Spleen (tissue), 7 donors: Measurements from ENCODE around the gene FBXL13.

Source experiments
- POLR2A ChIP-seq, 3 donors: fragments of 450-650 bp; IDR thresholded peaks; one replicate each; pipeline ENCODE4 v1.5.1; 2017; ENCODE audit warnings: antibody characterized with exemption in 3 of 3, mild to moderate bottlenecking in 1 of 3
- POLR2AphosphoS5 ChIP-seq, 3 donors: sonication (generic); formaldehyde crosslinking; IDR thresholded peaks; one replicate each; pipeline ENCODE4 v1.5.1; 2017; ENCODE audit warnings: antibody characterized with exemption in 3 of 3
- TF ChIP-seq, protein P1 (sequence below), 11 experiments: fragments of 200-600 bp in 7 of 11; fragments of 450-650 bp in 4 of 11; sonication (generic) in 4 of 11; IDR thresholded peaks in 8 of 11; conservative IDR thresholded peaks in 3 of 11; 1 replicate in 7 of 11; 2 replicates in 4 of 11; pipeline versions ENCODE4 v1.4.0 to v1.8.0; 2016 to 2021; ENCODE audit warnings: antibody characterized with exemption in 11 of 11, inconsistent platforms in 4 of 11, mild to moderate bottlenecking in 1 of 11
- donor health status: DM: no; HTN: no; CAD: no; lungs with moderate emphysema.
- donor health status: DM: no; HTN: no; CAD: no.
- donor health status: DM: no; HTN: no; CAD: no.

DNA sequence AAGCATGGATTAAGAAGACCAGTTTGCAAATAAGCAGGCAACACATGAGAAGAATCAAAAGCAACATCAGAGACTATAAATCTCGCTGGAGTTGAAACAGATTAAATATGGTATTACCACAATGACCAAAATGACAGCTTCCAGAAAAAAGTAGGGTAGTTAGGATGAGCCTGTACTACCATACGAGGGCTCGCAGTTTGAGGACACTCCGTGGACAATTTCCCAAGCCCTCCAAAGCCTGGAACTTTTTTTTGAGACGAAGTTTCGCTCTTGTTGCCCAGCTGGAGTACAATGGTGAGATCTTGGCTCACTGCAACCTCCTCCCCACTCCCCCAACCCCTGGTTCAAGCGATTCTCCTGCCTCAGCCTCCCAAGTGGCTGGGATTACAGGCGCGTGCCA lies 160.8 kb downstream of the FBXL13 start:
- no peak for TF ChIP-seq POLR2A (IDR thresholded peaks at IDR 0.05)
- TF ChIP-seq, protein P1, sequence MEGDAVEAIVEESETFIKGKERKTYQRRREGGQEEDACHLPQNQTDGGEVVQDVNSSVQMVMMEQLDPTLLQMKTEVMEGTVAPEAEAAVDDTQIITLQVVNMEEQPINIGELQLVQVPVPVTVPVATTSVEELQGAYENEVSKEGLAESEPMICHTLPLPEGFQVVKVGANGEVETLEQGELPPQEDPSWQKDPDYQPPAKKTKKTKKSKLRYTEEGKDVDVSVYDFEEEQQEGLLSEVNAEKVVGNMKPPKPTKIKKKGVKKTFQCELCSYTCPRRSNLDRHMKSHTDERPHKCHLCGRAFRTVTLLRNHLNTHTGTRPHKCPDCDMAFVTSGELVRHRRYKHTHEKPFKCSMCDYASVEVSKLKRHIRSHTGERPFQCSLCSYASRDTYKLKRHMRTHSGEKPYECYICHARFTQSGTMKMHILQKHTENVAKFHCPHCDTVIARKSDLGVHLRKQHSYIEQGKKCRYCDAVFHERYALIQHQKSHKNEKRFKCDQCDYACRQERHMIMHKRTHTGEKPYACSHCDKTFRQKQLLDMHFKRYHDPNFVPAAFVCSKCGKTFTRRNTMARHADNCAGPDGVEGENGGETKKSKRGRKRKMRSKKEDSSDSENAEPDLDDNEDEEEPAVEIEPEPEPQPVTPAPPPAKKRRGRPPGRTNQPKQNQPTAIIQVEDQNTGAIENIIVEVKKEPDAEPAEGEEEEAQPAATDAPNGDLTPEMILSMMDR (IDR thresholded peaks at IDR 0.05 in 8 of 11, conservative IDR thresholded peaks at IDR 0.05 in 3 of 11) = no peak
- no peak for TF ChIP-seq POLR2AphosphoS5 (IDR thresholded peaks at IDR 0.05)
